GM19372 (cell line): ENCODE results near the gene WDR18.
"Not testable (repeated sequence)": the region's sequence is repeated elsewhere in the genome, so short reads cannot be mapped to it uniquely, and the experiment has no call there.

ENCODE experiments used
- ATAC-seq: cut with Tn5 transposase; IDR thresholded peaks from one replicate; pipeline ENCODE4 v1.9.1; 2021; ENCODE audit warnings: mild to moderate bottlenecking, low read depth, moderate library complexity; ENCODE audit not compliant: unreplicated experiment

WDR18 gene

GRCh38 chr19:1017115-1017905 lies 33.2 kb downstream of the WDR18 start:
- ATAC-seq, result no peak

- no peak for ATAC-seq
Observed at GRCh38 chr19:1017906-1018305, 33.8 kb downstream of the WDR18 start.

GRCh38 chr19:1018393-1018792 lies 34.2 kb downstream of the WDR18 start:
- no peak for ATAC-seq

GRCh38 chr19:1018932-1019615 lies 34.9 kb downstream of the WDR18 start:
- ATAC-seq, result no peak

- ATAC-seq, result no peak
Observed at GRCh38 chr19:1019616-1019961, 35.4 kb downstream of the WDR18 start.

GRCh38 chr19:1019980-1020867 lies 36.1 kb downstream of the WDR18 start:
- ATAC-seq, result no peak

GRCh38 chr19:1020868-1021425 lies 36.8 kb downstream of the WDR18 start, which contains the start of gene TMEM259:
Gene TMEM259 (minus strand): TSS chr19:1021123. CDS start chr19:1020996, 127 bp downstream.
- ATAC-seq, result peak; percentile 78

- not testable (repeated sequence) for ATAC-seq
Observed at GRCh38 chr19:1023883-1024188, 39.7 kb downstream of the WDR18 start.

- not testable (repeated sequence) for ATAC-seq
Observed at GRCh38 chr19:1025080-1025479, 40.9 kb downstream of the WDR18 start.

- no peak for ATAC-seq
Observed at GRCh38 chr19:1025960-1026782, 42.0 kb downstream of the WDR18 start, which contains the start of gene CNN2. Gene CNN2 (plus strand): TSS chr19:1026608. CDS start chr19:1026662, 54 bp downstream.

GRCh38 chr19:1026783-1027649 lies 42.9 kb downstream of the WDR18 start:
- ATAC-seq, result no peak

GRCh38 chr19:1027650-1028061 lies 43.5 kb downstream of the WDR18 start:
- no peak for ATAC-seq

- ATAC-seq, result no peak
Observed at GRCh38 chr19:1028062-1028926, 44.1 kb downstream of the WDR18 start.

- ATAC-seq, result no peak
Observed at GRCh38 chr19:1032264-1032867, 48.2 kb downstream of the WDR18 start.

- no peak for ATAC-seq
Observed at GRCh38 chr19:1035998-1036621, 52.0 kb downstream of the WDR18 start.

- ATAC-seq, result no peak
Observed at GRCh38 chr19:1037621-1038064, 53.5 kb downstream of the WDR18 start.
